SKM-1 treated with dmso at 0.1 percent for 144 hours (cell line): ENCODE results near the gene DNAJC10.
"Not testable (repeated sequence)": the region's sequence is repeated elsewhere in the genome, so short reads cannot be mapped to it uniquely, and the experiment has no call there.

ENCODE experiments used
- DNase-seq: peaks from one replicate; lab custom pipeline; 2025; ENCODE audit not compliant: unreplicated experiment; lab: John Stamatoyannopoulos, UW

DNAJC10 gene

DNA sequence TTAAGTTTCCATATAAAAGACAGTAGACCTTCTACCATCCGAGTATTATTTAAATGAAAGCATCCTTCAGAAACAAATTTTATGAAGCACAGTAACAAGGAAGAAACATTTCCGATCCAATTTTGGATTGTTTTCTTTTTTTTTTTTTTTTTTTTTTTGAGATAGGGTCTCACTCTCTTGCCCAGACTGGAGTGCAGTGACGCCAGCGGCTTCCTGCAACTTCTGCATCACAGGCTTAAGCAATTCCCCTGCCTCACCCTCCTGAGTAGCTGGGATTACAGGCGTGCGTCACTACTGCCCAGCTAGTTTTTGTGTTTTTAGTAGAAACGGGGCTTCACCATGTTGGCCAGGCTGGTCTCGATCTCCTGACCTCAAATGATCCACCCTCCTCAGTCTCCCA, 3.1 kb downstream of the DNAJC10 start:
- not testable (repeated sequence) for DNase-seq

- DNase-seq, result no peak
Observed at GRCh38 chr2:182724656-182725055, 8.6 kb downstream of the DNAJC10 start.

DNA sequence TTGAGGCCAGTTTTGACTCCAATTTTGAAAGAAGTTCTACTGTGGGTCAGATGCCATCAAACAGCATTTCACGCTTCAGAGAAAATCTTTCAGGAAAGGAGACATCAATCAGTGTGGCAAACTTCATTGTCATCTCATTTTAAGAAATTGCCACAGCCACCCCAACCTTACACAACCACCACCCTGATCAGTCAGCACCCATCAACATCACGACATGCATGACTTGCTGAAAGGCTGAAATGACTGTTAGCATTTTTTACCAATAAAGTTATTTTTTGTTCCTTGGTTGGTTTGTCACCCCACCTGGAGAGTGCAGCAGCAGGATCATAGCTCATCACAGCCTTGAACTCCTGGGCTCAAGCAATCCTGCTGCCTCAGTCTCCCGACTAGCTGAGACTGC, 10.4 kb downstream of the DNAJC10 start:
- DNase-seq, result no peak

- DNase-seq, result no peak
Observed at GRCh38 chr2:182728014-182728413, 12.0 kb downstream of the DNAJC10 start.

- no peak for DNase-seq
Observed at GRCh38 chr2:182729710-182730339, 13.8 kb downstream of the DNAJC10 start.

DNA sequence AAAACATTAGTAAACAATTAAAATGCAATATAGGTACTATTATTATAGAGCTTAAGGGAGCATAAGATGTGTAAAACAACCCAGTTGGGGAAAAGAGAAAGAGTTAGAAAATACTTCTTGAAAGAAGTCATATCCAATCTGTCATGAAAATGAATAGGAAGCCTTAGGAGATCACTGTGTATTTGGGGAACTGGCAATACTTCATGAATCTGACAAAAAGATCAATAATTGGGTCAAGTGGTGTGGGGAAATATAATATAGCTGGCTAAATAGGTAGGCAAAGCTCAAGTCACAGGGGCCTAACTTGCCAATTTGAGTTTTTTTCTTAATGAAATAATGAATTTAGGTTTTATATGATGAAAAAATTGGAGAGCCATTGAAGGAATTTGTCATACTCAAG, 14.4 kb downstream of the DNAJC10 start:
- no peak for DNase-seq

GRCh38 chr2:182732736-182733135, 16.7 kb downstream of the DNAJC10 start:
- no peak for DNase-seq

GRCh38 chr2:182733572-182733971, 17.5 kb downstream of the DNAJC10 start:
- DNase-seq, result no peak

DNA sequence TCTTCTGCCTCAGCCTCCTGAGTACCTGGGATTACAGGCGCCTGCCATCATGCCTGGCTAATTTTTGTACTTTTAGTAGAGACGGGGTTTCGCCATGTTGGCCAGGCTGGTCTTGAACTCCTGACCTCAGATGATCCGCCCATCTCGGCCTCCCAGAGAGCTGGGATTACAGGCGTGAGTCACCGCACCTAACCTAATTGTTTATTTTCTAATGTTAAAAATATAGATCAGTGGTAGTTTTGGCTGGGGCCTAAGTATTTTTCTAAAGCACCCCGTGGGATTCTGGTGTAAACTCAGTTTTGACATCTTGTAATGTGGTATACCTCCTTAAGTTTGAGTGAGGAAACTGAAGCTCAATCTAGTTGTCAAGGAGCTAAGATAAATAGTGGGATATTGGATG, 20.8 kb downstream of the DNAJC10 start:
- not testable (repeated sequence) for DNase-seq

- DNase-seq, result no peak
Observed at GRCh38 chr2:182740701-182741100, 24.6 kb downstream of the DNAJC10 start.

GRCh38 chr2:182741620-182742019, 25.6 kb downstream of the DNAJC10 start:
- no peak for DNase-seq

- no peak for DNase-seq
Observed at GRCh38 chr2:182744490-182744889, 28.4 kb downstream of the DNAJC10 start.

DNA sequence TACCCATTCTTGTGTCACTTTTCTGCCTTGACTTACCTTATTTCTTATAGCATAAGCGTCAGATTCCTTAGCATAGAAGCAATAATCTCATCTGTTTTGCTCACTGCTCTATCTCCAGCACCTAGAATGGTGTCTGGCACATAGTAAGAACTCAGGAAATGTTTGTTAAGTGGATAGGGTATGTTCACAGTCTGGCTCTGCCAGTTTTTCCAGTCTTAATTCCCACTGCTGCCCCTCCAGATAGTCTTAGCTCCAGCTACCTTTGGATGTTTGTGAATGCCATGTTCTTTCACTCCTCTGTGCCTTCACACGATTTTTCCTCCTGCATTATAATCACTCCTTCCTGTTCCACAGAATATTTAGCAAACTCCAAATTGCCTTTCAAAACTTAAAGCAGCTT, 29.0 kb downstream of the DNAJC10 start:
- no peak for DNase-seq

DNA sequence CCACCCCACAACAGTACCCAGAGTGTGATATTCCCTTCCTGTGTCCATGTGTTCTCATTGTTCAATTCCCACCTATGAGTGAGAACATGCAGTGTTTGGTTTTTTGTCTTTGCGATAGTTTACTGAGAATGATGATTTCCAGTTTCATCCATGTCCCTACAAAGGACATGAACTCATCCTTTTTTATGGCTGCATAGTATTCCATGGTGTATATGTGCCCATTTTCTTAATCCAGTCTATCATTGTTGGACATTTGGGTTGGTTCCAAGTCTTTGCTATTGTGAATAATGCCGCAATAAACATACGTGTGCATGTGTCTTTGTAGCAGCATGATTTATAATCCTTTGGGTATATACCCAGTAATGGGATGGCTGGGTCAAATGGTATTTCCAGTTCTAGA, 29.8 kb downstream of the DNAJC10 start:
- not testable (repeated sequence) for DNase-seq

DNA sequence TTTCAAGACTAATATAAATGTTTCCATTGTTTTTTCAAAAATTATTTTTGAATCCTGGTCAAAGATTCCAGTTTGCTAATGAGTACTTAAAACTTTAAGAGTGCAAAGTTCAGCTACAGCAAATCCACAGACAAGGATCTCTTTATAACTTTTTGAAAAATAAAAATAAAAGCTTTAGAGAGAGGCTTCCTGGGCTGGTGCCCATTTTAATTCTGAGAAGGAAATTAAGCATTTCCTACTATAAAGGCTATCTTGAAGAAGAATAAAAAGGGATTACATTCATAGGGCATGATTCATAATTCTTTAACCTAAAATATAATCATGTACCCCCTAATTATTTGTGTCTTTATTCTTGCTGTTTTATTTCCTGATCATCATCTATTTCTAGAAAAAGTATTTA, 38.2 kb downstream of the DNAJC10 start:
- DNase-seq, result no peak

- no peak for DNase-seq
Observed at GRCh38 chr2:182758379-182758778, 42.3 kb downstream of the DNAJC10 start.

DNA sequence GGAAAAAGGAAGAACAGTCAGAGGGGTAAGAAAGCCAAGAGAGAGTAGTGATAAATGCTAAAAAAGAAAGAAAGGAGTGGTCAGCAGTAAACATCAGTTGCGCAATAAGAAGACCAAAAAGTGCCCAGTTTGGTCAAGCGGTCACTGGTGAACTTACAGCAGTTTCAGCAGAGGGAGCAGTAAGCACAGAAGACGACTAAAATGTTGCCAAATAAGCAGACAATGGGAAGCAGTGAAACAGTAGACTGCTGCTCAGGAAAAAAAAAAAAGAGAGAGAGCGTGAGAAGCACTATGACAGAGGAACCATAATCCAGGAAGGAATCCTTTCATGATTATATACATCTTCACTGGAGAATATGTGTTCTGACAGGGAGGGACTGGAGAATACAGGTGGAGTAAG, 45.8 kb downstream of the DNAJC10 start:
- no peak for DNase-seq

DNA sequence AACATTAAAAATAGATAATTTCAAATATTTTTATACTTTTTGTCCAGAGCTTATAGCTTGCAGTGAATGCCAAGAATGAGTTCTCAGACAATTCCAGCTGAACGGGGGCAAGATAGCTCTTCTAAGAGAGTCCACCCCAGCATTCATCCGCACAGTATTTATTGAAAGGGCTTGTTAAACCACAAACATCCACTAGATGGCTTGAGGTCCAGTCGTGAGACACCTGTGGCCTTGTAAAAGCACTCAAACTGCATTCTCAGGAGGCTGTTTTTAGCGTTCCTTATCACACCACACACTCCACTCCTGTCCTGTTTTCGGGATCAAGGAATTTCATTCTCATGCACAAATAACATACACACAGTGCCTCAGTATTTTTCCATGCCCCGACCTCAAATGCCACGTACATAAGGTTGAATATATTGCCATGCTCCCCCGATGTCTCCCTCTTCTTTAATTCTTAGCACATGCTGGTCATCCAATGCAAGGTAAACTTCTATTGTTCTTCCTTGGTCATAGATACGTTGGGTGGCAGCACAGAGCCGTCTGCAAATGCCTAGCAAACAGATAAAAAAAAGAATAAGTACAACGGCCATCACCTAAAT, 47.4 kb downstream of the DNAJC10 start:
- peak; percentile 18 for DNase-seq

- DNase-seq, result no peak
Observed at GRCh38 chr2:182766626-182767025, 50.6 kb downstream of the DNAJC10 start.

DNA sequence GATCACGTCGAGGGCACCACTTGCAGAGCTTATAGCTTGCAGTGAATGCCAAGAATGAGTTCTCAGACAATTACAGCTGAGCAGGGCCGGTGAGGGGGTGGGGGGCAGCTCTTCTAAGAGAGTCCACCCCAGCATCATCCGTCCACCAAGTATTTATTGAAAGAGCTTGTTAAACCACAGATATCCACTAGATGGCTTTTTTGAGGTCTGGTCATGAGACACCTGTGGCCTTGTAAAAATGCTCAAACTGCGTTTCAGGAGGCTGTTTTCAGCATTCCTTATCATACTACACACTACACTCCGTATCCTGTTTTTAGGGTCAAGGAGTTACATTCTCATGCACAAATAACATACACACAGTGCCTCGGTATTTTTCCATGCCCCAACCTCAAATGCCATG, 51.5 kb downstream of the DNAJC10 start:
- DNase-seq, result no peak

- DNase-seq, result not testable (repeated sequence)
Observed at GRCh38 chr2:182768950-182769349, 52.9 kb downstream of the DNAJC10 start.

- DNase-seq, result no peak
Observed at GRCh38 chr2:182779323-182779722, 63.3 kb downstream of the DNAJC10 start.

- DNase-seq, result not testable (repeated sequence)
Observed at GRCh38 chr2:182781099-182781498, 65.0 kb downstream of the DNAJC10 start.
